GM12878 (cell line): ENCODE measurements around the gene SLC23A2. TPM values are rescaled to one million over a fixed set of nuclear protein-coding genes. Genes with fewer than 3 reads are reported as not detected.
A peak's percentile ranks its signal among the peaks of the same experiment; 100 is the strongest.

Source experiments
- ATAC-seq: fragments of 200-7000 bp; cut with Tn5 transposase; 3 replicates; pipeline ENCODE4 v1.9.1; 2020; ENCODE audit warnings: mild to moderate bottlenecking, moderate library complexity
- BruUV-seq: library from RNA; stranded (reverse); fragments of 400-500 nt; replicated peaks from 2 replicates; lab custom pipeline; 2021; lab: Mats Ljungman, UMichigan
- CTCF ChIA-PET: fragments of 300-600 bp; sonication (Branson Sonifier 250); formaldehyde crosslinking; extraction: SDS; loops from one replicate; lab custom pipeline; 2021; ENCODE audit warnings: inconsistent platforms; lab: Yijun Ruan, JAX
- POLR2A ChIA-PET: fragments of 350-600 bp; formaldehyde crosslinking; extraction: SDS; loops from one replicate; lab custom pipeline; 2021; ENCODE audit warnings: inconsistent platforms; lab: Charles Lee
- RAD21 ChIA-PET: fragments of 300-600 bp; sonication (Branson Sonifier 250); formaldehyde crosslinking; loops from one replicate; lab custom pipeline; 2023; ENCODE audit warnings: antibody characterized with exemption; ENCODE audit not compliant: unreplicated experiment; lab: Charles Lee
- SMC1A ChIA-PET: fragments of 300-600 bp; sonication (Branson Sonifier 250); formaldehyde crosslinking; loops from one replicate; lab custom pipeline; 2023; ENCODE audit not compliant: unreplicated experiment, uncharacterized antibody; lab: Charles Lee
- DNase-seq: peaks from one replicate; pipeline ENCODE4 v3.0.0-alpha.2; 2011; ENCODE audit warnings: low read depth, low spot score
- FAIRE-seq: peaks from 3 replicates; lab custom pipeline; 2011; peaks lifted over from hg19 to GRCh38; lab: Jason Lieb, UNC
- H2AFZ ChIP-seq: 2 replicates; pipeline ENCODE4 v1.6.0; 2011; ENCODE audit warnings: low read depth, low read length, control low read depth; ENCODE audit not compliant: control insufficient read depth
- H3K27ac ChIP-seq: 2 replicates; pipeline ENCODE4 v1.5.1; 2011; ENCODE audit warnings: control low read depth; ENCODE audit not compliant: control insufficient read depth, insufficient read depth
- H3K27me3 ChIP-seq, 2 experiments: replicated peaks in 1 of 2; 2 replicates each; pipeline versions ENCODE4 v1.6.0 to v1.6.1; 2011; ENCODE audit warnings: low read length in 1 of 2; ENCODE audit not compliant: control insufficient read depth in 2 of 2, insufficient read depth in 2 of 2
- H3K36me3 ChIP-seq, 2 experiments: 2 replicates each; pipeline ENCODE4 v1.5.1; 2011; ENCODE audit warnings: low read length in 1 of 2; ENCODE audit not compliant: control insufficient read depth in 2 of 2, insufficient read depth in 2 of 2
- H3K4me1 ChIP-seq: 2 replicates; pipeline ENCODE4 v1.6.1; 2011; ENCODE audit warnings: mild to moderate bottlenecking, low read length, moderate library complexity, mixed read lengths; ENCODE audit not compliant: control insufficient read depth, insufficient read depth
- H3K4me2 ChIP-seq: 2 replicates; pipeline ENCODE4 v1.6.0; 2011; ENCODE audit warnings: control low read depth; ENCODE audit not compliant: control insufficient read depth, insufficient read depth
- H3K4me3 ChIP-seq: fragments of 200-600 bp; sonication (generic); 2 replicates; pipeline ENCODE4 v1.5.1; 2016
- H3K79me2 ChIP-seq: 2 replicates; pipeline ENCODE4 v1.6.0; 2011; ENCODE audit warnings: low read length; ENCODE audit not compliant: control insufficient read depth, insufficient read depth
- H3K9ac ChIP-seq: 2 replicates; pipeline ENCODE4 v1.8.0; 2011; ENCODE audit warnings: low read length, control low read depth, mixed read lengths; ENCODE audit not compliant: control insufficient read depth, insufficient read depth
- H3K9me3 ChIP-seq: replicated peaks from 3 replicates; pipeline ENCODE4 v1.5.1; 2011; ENCODE audit warnings: mild to moderate bottlenecking, low read length; ENCODE audit not compliant: control insufficient read depth, insufficient read depth
- H4K20me1 ChIP-seq: 2 replicates; pipeline ENCODE4 v1.6.0; 2011; ENCODE audit not compliant: control insufficient read depth, insufficient read depth
- BACH1 ChIP-seq: fragments of 450-650 bp; IDR thresholded peaks from 2 replicates; pipeline ENCODE4 v1.6.1; 2017; ENCODE audit warnings: mild to moderate bottlenecking, borderline replicate concordance
- CBFB ChIP-seq: IDR thresholded peaks from 2 replicates; pipeline ENCODE4 v1.6.1; 2016; ENCODE audit warnings: antibody characterized with exemption, low read depth
- CREM ChIP-seq: IDR thresholded peaks from 2 replicates; pipeline ENCODE4 v1.6.1; 2014; ENCODE audit warnings: antibody characterized with exemption, low read depth
- CTCF ChIP-seq, 3 experiments: IDR thresholded peaks in 2 of 3; conservative IDR thresholded peaks in 1 of 3; 2 replicates each; pipeline ENCODE4 v1.5.1; 2011; ENCODE audit warnings: low read depth in 3 of 3, low read length in 3 of 3, mild to moderate bottlenecking in 3 of 3, control low read depth in 2 of 3, moderate library complexity in 2 of 3, inconsistent platforms in 1 of 3, mixed read lengths in 1 of 3; ENCODE audit not compliant: control insufficient read depth in 2 of 3, insufficient read depth in 1 of 3; ENCODE audit errors: extremely low read depth in 1 of 3
- NFXL1 ChIP-seq: fragments of 450-650 bp; IDR thresholded peaks from 2 replicates; pipeline ENCODE4 v1.6.1; 2017; ENCODE audit warnings: antibody characterized with exemption, mild to moderate bottlenecking, borderline replicate concordance
- RUNX3 ChIP-seq: IDR thresholded peaks from 2 replicates; pipeline ENCODE4 v1.6.1; 2012; ENCODE audit warnings: low read length, inconsistent platforms
- ZBTB4 ChIP-seq: fragments of 450-650 bp; formaldehyde crosslinking; IDR thresholded peaks from 2 replicates; pipeline ENCODE4 v1.4.0; 2022; ENCODE audit warnings: mild to moderate bottlenecking, moderate library complexity
- WGBS: methylation state at CpG from one replicate; pipeline ENCODE4 v1.1.6; 2016; ENCODE audit warnings: low lambda C conversion rate; ENCODE audit not compliant: insufficient replicate concordance, insufficient coverage; ENCODE audit errors: missing lambda C conversion rate; 5-methylcytosine and 5-hydroxymethylcytosine counted together
- in situ Hi-C: fragments of 300-500 bp; cut with MboI; formaldehyde crosslinking; loops from 9 replicates; pipeline ENCODE4 v1.14.3; 2018; ENCODE audit warnings: mixed read lengths
- intact Hi-C: fragments of 100-400 bp; cut with micrococcal nuclease; formaldehyde crosslinking; loops from one replicate; pipeline ENCODE4 v1.14.2; 2022; ENCODE audit not compliant: unreplicated experiment
- polyA plus RNA-seq, 11 experiments: library from polyadenylated mRNA; depleted of rRNA in 4 of 11; unstranded in 6 of 11; stranded (reverse) in 5 of 11; fragments of >200 nt; fragmentation: Nextera tagmentation in 4 of 11; fragmentation: Illumina TruSeq in 1 of 11; extraction: Ambion mirVana in 4 of 11; extraction: Trizol in 1 of 11; gene quantifications; 1 replicate in 1 of 11; 2 replicates in 10 of 11; pipeline versions ENCODE4 v1.2.1 to v1.2.3, GENCODE V29; 2011 to 2016; ENCODE audit warnings: inconsistent platforms in 2 of 11, missing spikeins in 2 of 11, low read depth in 1 of 11
- total RNA-seq, 4 experiments: library from RNA; depleted of rRNA in 3 of 4; stranded (reverse); fragments of >200 nt in 3 of 4; fragmentation: Illumina TruSeq in 1 of 4; extraction: Trizol in 1 of 4; gene quantifications; 2 replicates each; pipeline versions ENCODE4 v1.2.1 to v1.2.3, GENCODE V29; 2013 to 2021

SLC23A2 gene
- total and polyA plus RNA-seq, 10 of the 15 experiments (the other 5 are each of a cell fraction or from before 2014, with no cell fraction given): 4.4 to 56.1 (median 35.5) TPM

- ChIA-PET RAD21 (interaction anchor here (1.3 to 1.4 kb wide), 2 partner anchors 138 to 139 kb away, joined by 3 to 4 read pairs; no protein-coding TSS in a partner anchor), CTCF (interaction anchor here (0.6 to 1.8 kb wide), 9 partner anchors 8 to 241 kb away, joined by 3 to 7 read pairs (median 4); partner anchors contain the start of gene CDS2), POLR2A (interaction anchor here (0.5 to 1.1 kb wide), 2 partner anchors 31 to 38 kb away, joined by 3 read pairs; no protein-coding TSS in a partner anchor), SMC1A (interaction anchor here (0.6 to 1.5 kb wide), 6 partner anchors 11 to 200 kb away, joined by 3 to 6 read pairs (median 4); no protein-coding TSS in a partner anchor)
- FAIRE-seq (peak; percentile 13), DNase-seq (no peak), ATAC-seq (peak; percentile 49; the same call in 2 of the 3 replicates)
- TF ChIP-seq CTCF (IDR thresholded peaks at IDR 0.05 in 2 of 3, conservative IDR thresholded peaks at IDR 0.05 in 1 of 3; ENCODE audit: control insufficient read depth in 2 of 3, extremely low read depth in 1 of 3, insufficient read depth in 1 of 3, low read depth in 3 of 3, low read length in 3 of 3): no peak
- TF ChIP-seq RUNX3: peak; percentile 6; the same call in 1 of the 2 replicates
- TF ChIP-seq NFXL1: no peak
- TF ChIP-seq CREM: peak; percentile 37; the same call in 1 of the 2 replicates
- TF ChIP-seq ZBTB4: no peak
- TF ChIP-seq BACH1: no peak
- TF ChIP-seq CBFB: no peak
- H3K4me2 ChIP-seq: no peak overlapping the region; the same call in 1 of the 2 replicates
- no peak overlapping the region; the same call in 1 of the 2 replicates for H2AFZ ChIP-seq
- no peaks in the 10 kb centered on the region for H3K27me3 ChIP-seq
- no peaks in the 10 kb centered on the region for H3K9me3 ChIP-seq
- no peaks in the 10 kb centered on the region for H4K20me1 ChIP-seq
- BruUV-seq: no TSS peak
- intact Hi-C loops (no loop called here), in situ Hi-C loops (no loop called here)
- no peaks in the 10 kb centered on the region for H3K79me2 ChIP-seq
- H3K4me1 ChIP-seq: peaks cover 13% of the 10 kb centered on the region
- no peaks in the 10 kb centered on the region for H3K36me3 ChIP-seq
- 81% methylated on average over 4 of the region's 4 CpGs for WGBS
- peak overlapping the region; percentile 24; the same call in 1 of the 2 replicates for H3K27ac ChIP-seq
- no peak overlapping the region for H3K4me3 ChIP-seq
- H3K9ac ChIP-seq: no peak overlapping the region
Observed at GRCh38 chr20:4961746-4962145, 39.6 kb downstream of the SLC23A2 start.
